GM15510 (cell line): ENCODE data around the gene PSPC1.

Source experiments
- POLR2A ChIP-seq: IDR thresholded peaks from 3 replicates; pipeline ENCODE4 v1.6.1; 2011; ENCODE audit warnings: borderline replicate concordance; ENCODE audit not compliant: insufficient read length; ENCODE audit errors: extremely low read depth

The PSPC1 gene

GRCh38 chr13:19681517-19681916, 101.2 kb downstream of the PSPC1 start:
- no peak for TF ChIP-seq POLR2A

DNA sequence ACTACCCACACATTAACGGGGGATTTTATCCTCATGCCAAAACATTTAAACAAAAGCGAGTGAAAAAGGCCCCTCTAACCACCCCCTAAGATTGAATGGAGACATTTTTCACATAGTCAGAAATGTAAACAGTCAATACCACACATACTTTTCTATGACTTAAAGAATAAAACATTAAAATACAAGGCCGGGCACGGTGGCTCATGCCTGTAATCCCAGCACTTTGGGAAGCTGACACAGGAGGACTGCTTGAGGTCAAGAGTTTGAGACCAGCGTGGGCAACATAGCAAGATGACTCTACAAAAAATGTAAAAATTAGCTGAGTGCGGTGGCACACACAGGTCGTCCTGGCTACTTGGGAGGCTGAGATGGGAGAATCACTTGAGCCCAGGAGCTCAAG, 102.0 kb downstream of the PSPC1 start:
- TF ChIP-seq POLR2A: no peak

- no peak for TF ChIP-seq POLR2A
These were observed 106.6 kb downstream of the PSPC1 start for GRCh38 chr13:19676168-19676567.

GRCh38 chr13:19674898-19675297, 107.8 kb downstream of the PSPC1 start:
- TF ChIP-seq POLR2A: no peak

DNA sequence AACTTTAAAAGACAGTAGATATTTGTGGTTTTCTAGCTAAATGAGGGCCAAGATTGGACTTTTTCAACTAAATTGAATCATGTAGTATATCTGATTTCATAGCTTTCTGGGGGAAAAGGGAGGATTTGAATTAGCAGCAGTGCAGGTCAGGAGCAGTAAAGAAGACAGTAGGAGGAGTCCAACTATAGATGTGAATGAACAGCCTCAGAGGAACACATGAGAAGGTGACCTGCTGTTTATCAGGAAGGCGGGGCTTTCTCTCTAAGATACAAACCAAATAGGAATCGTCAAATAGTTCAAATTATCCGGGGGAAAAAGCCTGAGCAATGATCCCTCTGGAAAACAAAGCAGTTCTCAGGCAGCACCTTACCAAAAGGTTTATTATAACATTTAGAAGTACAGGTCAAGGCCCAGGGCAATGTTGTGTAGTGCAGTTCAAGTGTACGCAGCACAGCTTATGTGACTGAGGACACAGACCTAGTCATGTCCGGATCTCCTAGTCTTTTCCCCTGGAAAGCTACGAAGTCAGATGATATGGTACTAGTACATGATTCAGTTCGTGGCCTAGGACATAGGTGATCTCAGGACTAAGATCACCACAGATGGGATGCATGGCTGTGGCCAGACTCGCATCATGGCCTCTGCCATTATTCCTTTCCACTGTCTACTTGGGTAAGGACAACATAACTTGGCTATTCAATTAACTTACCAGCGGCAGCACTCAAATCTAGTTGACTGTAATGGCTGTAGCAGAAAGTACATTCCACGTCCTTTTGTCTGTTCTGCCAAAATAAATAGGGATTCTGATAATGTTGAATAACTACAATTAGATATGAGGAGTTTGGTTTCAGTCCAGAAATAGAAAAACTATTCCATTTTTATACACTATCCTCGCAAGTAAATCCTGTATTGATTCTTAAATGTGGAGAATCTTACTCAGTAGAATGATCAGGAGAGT, 109.0 kb downstream of the PSPC1 start:
- TF ChIP-seq POLR2A: no peak

DNA sequence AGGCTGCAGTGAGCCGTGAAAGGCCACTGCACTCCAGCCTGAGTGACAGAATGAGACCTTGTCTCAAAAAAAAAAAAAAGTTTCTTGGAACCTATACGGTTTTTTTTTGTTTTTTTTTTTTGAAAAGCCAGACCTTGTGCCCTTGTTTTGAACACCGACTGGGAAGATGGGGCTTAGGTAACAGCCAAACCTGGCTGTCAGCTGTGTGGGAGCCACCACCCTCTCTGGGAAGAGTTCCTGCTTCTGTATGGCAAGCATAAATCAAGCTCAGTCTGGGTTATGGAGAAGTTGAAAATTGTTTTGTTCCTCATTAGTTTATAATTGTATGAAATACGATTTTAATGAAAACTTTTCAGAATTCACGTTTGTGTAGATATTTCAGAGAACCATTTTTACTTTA, 109.8 kb downstream of the PSPC1 start:
- no peak for TF ChIP-seq POLR2A

DNA sequence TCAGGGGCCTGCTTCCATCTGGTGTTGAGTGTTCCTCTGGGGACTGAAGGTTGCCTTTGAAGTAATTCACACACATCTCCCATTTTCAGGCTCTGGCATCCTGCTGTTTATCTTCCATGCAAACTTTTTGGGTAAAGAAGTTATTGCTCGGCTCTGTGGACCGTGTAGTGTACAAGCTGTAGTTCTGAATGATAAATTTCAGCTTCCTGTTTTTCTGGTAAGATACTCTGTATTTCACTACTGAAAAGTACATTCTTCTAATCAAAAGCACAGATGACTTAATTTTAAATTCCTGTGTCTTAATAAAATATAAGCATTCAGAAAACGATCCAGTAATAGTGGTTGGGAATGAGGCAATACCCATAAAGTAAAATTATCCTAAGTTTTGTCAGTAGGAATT, 112.6 kb downstream of the PSPC1 start:
- no peak for TF ChIP-seq POLR2A

DNA sequence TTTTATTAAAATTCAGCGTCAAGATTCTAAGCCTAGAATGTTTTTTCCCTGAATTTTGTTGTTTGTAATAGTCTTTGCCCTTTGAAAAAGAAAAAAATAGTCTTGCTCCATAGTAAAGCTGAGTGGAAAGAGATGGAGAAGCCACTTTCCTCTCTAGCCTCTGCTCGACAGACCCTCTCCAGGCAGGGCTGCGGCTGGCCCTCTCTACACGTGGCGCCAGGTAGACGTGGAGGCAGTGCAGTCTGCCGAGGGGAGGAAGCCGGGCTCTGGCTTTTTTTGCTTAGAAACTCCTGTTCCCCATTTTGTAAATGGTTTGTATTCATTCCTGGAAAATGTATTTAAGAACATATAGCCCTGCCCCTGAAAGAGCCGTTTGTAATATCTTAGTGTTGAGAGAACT, 114.0 kb downstream of the PSPC1 start:
- TF ChIP-seq POLR2A: no peak

DNA sequence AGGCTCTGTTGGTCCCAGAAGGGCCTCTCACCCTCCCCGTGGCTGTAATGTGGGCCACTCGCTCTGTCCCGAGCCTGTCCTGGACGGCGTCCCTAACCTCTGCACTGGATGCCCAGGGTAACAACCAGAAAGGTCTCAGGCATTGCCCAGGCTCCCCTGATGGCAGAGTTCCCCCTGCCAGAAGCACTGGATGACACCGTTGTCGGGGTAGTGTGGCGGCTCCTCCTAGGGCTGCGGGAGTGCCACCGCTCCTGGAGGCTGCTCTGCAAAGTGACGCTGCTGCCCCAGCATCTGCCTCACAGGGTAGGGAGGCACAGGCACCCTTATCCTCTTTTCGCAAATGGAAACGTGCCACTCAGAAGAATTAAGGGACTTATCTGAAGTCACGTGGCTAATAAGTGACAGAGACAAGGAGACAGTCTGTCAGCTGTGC, 117.3 kb downstream of the PSPC1 start:
- no peak for TF ChIP-seq POLR2A

DNA sequence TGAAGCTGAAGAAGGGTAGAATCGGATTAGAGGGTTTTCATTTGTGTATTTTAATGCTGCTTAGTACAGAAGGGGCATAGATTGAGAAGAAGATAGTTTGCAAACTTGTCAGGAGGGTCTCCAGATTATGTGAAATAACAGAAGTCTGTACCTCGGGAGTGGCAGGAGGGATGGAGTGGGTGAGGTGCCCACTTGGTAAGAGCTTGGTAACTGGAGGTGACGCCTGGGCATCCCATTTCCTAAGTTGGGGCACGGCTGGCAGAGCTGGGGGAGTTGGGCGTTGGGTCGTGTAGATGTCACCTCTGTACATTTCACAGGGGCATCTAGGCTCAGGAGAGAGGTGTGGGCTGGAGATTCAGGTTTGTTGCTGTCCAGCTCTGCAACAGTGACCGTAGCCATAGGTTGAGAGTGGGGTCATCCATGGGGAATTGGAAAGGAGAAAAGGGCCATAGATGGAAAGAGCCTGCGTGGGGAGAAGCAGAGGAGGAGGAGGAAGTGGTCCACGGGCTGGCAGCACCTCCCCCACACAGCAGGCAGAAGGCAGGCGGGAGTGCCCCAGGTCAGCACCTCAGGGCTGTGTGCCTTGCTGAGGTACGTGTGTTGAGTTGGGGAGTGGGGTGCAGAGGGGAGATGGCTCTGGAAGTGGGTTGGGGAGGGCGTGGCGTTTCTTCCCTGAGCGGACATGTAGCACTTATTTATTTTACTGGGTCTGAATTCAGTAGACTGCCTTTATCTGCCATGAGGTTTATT, 118.1 kb downstream of the PSPC1 start:
- no peak for TF ChIP-seq POLR2A

- no peak for TF ChIP-seq POLR2A
These were observed 119.2 kb downstream of the PSPC1 start for GRCh38 chr13:19663416-19663979.

GRCh38 chr13:19661561-19661960, 121.2 kb downstream of the PSPC1 start:
- no peak for TF ChIP-seq POLR2A

DNA sequence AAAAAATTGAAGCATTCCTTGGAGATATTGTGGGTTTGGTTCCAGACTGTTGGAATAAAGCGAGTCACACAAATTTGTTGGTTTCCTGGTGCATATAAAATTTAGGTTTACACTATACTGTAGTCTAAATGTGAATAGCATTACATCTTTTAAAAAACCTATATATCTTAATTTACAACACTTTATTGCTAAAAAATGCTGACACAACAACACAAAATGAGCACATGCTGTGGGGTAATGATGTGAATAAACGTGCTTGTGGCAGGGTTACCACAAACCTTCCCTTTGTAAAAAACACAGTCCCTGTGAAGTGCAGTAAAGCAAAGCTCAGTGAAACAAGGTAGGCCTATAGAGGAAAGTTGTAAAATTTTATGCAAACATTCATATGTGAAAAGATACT, 121.6 kb downstream of the PSPC1 start:
- TF ChIP-seq POLR2A: no peak

DNA sequence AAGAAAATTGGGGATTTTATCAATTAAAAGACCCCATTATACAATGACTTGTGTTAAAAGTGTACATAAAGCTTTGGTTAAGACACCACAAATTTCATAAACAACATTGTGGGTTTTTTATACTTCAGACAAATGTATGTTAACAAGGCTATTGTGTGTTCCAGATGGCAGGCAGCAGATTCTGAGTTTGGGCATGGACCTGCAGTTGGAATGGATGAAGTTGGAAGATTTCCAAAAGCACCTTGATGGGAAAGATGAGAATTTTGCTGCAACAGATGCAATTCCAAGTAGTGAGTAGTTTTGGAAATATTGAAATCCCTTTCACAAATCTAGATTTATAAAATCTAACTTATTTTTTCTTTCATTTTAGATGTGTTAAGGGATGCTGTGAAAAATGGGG, 123.9 kb downstream of the PSPC1 start:
- TF ChIP-seq POLR2A: no peak

DNA sequence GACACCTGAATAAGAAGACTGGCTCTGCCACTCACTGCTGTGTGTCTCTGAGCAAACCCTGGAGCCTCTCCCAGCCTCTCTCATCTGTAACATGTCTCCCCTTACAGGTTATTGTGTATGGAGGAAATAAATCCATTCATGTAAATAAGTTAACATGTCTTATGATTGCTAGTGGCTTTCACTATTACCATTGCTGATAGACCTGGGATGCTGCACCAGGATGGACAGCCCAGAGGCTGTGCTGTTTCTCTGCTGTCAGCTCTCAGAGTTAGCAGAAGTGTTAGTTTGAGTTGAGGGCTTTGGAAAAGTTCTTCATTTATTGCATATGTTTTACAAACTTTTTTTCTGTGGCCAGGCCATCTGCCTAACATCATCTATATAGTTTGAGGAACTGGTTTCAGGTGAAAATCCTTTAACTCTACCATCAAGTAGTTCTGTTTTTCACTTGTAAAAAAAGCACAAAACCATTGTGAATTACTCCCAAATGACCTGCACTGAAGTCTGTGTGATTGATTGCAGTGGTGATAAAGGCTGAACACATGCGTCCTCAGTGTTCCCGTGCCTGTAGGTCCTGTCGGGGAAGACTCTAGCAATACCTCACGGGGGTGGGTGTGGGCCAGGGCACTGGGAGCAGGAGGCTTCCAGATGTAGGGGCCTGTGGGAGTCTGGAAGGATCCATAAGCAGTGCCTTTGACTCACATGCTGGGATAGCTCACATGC, 124.7 kb downstream of the PSPC1 start:
- TF ChIP-seq POLR2A: no peak
